GM21529 (cell line): Measurements from ENCODE around the gene KRT7.

Experiments
- ATAC-seq: cut with Tn5 transposase; IDR thresholded peaks from one replicate; pipeline ENCODE4 v1.9.1; 2021; ENCODE audit not compliant: unreplicated experiment

The KRT7 gene

DNA sequence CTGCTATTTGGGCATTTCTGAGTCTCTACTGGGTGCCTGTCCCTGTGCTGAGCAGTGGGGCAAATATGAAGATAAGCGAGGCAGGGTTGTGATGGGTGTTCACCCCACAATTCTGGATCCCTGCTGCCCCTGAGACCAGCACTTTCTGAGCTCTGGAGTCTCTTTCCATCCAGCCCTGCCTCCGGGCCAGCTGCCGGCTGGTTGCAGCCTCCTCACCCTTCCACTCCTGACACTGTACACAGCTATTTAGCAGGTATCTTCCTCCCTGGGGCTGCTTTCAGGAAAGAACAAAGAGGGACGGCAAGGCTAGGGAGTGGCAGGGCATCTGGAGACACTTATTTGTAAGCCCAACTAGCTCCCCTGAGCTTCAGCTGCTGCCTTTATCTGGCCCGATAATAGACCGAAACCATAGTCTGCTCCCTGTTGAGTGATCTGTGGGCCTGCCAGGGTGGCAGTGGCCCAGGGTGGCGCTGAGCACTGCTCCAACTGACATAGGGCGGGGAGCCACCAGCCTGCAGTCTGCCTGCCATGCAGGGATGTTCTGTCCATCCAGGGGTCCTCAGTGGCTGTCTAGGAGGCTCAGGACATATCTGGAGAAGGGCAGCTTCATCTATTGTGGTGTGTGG, 33.6 kb upstream of the KRT7 start:
- no peak for ATAC-seq

DNA sequence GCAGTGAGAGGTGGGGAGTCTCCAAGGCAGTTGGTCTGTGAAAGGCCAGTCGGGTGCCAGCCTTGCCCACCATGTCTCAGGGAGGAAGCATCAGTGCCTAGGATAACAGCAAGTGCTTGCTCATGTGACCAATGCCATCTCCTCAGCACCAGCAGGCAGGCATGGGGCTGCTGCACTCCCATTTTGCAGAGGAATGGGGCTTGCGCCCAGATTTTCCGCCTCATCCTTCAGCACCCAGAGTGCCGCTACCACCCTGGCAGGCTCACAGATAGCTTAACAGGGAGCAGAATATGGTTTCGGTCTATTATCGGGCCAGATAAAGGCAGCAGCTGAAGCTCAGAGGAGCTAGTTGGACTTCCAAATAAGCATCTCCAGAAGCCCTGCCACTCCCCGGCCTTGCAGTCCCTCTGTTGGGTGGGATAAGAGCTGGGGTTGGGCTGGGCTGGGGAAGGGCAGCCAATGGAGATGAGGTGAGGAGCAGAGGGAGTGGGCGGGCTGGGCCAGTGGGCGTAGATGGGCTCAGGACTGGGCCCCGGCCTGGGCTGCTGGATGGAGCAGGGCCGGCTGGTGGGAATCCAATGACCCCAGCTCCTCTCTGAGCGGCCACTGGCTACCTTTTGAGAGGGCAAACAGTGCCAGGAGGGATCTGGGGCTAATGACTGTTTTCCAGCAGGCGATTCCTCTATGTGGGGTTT, 32.8 kb upstream of the KRT7 start:
- no peak for ATAC-seq

DNA sequence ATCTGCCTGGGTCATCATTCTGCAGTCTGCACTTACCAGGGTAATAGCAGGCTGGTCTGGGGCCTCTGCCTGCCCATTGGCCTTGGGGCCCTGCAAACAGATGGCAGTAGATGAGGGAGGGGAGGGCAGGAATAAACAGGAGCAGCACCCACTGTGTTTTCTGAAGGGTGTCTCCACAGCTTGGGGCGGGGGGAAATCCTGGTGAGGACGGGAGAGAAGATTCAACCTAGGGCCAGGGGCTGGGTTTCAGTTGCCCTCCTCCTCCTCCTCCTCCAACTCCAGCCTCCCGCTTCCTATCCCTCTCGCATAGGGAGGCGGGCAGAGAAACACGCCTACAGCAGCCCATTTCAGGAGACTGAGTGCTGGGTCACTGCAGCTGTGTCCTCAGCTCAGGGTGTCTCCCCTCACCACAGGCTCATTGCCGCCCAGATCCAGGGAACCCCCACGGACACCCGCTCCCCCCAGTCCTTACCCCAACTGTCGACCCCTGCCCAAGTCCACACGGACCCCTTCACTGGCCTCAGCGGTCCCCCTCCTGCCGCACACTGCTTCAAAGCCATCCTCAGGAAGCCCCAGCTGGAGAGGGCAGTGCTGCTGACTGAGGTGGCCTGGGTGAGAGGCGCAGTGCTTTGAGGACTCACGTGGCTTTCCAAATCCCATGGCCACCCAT, 32.1 kb upstream of the KRT7 start:
- no peak for ATAC-seq

DNA sequence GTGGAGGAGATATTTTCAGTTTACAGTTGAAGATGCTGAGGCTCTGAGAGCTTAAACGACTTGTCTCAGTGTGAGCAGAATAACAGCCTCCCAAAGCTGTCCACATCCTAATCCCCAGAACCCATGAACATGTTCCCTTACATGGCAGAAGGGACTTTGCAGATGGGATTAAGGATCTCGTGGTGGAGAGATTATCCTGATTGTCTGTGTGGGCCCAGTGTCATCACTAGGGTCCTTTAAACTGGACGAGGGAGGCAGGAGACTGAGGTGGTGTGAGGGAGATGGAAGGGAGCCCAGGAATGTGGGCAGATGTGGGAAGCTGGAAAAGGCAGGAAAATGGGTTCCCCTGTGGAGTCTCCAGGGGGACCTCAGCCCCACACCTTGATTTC, 31.6 kb upstream of the KRT7 start:
- no peak for ATAC-seq

DNA sequence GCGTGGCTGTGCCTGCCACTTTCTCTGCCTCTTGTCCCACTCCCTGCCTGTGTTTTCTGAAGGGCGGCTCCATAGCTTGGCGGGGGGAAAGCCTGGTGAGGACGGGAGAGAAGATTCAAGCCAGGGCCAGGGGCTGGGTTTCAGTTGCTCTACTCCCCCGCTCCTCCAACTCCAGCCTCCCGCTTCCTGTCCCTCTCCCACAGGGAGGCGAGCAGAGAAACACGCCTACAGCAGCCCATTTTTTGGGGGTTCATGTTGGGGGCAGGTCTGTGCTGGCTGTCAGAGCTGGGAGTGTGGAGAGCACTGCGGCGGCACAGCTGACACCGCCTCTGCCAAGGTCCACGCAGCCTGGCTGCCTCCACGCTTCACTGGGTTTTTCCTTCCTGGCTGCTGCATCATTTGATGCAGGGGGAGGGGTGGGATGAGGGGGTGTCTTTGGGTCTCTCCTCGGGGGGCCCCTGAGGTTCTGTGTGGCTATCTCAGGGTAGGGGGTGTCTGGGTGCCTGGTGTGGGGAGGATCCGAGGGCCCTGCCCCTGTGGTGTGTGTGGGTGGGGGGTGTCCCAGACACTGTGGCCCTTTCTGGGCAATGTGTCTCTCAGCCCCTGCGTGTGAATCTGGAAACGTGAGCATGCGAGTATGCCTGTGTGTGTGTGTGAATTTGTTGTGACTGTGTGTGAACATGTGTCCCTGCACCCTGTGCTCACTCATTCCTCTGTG, 30.5 kb upstream of the KRT7 start:
- ATAC-seq = no peak

DNA sequence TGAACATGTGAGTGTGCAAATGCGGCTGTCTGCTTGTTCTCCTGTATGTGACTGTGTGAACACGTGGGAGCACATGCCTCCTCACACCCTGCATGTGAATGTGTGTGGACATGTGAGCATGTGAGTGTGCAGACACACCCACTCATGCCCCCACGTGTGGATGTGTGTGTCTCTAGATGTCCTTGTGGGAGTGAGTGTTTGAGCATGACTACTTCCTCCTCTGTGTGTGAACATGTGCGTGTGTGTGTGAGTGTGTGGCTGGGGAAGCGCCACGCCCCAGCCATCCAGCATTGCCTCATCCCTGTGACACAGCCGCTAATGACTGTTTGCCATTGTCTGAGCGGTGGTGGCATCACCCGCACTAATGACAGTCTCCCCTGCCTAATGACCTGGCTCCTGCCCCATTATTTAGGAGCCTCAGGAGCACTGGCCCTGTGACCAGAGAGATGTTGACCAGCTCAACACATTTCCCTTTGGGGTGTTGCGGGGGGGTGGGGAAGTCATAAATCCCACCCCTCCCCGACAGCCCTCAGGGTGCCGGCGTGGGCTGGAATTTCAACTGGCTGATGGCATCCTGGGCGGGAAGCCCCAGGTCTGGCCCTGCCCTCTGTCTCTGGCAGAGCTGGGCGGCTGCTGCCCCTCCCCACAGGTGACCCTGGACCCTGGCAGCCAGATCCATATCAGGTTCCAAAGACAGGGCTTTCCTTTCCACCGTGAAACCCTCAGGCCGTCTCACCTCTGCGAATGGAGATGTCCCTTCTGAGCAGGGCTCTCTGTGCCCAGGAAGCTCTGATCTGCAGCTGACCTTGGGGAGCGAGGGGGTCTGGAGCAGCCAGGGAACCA, 29.7 kb upstream of the KRT7 start:
- ATAC-seq = no peak

DNA sequence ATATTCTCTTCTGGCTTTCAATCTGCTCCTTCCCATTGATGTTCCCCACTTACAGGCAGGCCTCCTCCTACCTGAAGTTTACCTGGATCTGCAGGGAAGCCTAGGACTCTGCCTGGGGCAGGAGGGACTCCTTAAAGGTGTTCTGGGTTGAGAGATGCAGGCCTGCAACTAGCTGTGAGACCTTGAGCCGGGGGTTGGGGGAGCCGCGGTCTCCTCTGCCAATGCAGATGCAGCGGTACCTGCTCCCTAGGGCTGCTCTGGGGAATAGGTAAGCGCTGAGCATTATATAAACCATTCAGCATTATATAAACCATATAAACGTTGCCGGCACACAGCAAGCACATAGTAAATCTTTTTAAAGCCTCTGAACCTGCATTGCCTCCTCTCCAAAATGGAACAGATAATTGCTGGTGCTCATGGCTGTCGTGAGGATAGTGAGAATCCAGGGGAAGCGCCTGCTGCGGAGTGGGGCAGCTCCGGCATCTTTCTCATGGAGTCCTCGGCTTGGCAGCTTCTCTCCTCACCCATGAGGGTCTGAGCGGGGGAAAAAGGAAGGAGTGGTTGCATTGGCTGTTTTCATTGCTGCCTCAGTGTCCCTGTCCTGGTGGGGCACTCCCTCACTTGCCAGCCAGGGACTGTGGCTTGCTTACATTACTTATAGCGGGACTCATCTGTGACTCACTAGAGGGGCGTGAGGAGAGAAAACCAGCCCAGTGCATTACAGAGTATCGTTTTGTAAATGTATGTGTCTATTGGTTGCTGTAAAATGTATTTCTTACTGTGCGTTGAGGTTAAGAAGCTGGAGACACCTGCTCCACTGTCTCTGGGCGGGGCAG, 28.7 kb upstream of the KRT7 start:
- no peak for ATAC-seq

DNA sequence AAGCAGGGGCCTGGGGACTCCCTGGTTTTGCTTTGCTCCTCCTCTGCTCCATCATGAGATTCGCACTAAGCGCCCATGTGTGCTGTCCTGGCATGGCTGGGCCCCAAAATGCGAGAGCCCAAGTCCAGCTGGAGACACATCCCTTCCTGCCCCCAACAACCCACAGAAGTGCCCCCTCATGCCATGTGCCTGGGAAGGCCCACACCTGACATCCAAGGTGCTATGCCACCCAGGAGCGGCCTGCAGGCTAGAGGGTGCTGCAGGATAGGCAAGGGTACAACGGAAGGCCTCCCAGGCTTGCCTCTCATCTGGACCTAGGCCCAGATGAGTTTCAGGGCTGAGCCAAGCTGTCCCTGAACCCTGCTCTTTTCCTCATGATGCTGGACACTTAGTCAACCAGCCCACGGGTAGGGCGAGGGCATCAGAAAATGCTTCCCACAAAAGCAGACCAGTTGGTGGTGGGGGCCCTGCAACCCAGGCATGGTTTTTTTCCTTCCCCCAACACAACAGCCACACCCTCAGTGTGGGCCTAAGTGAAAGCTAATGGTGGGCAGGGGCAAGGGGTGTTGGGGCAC, 28.0 kb upstream of the KRT7 start:
- no peak for ATAC-seq

DNA sequence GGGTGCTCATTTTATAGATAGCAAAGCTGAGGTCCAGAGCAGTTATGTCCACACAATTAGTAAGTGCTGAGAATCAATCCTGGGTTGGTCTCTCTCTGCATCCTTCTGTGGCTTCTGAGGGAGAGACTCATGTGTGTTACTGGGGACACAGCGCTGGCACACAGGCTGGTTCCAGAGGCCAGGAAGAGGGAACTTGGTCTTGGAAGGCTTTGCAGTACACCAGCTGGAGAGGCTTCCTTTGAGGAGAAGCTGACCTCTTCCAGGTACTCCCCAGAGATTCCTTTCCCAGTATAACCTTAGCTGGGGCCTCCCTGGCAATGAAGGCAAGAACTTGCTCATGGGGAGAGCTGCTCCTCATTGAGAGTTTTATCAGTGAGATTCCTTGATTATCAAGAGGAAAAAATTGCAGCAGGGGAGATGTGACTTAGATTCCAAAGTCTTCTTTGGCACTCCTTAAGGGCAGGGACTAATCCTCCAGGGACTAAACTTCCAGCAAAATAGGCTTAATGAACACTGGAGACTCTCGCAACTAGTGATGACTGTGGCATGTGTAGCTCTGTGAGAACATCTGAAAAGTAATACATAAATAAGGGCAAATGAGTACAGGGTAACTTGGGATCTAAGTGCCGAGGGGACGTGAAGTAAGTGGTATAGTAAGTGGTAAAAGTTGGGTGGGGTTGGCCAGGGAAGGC, 27.3 kb upstream of the KRT7 start:
- no peak for ATAC-seq

DNA sequence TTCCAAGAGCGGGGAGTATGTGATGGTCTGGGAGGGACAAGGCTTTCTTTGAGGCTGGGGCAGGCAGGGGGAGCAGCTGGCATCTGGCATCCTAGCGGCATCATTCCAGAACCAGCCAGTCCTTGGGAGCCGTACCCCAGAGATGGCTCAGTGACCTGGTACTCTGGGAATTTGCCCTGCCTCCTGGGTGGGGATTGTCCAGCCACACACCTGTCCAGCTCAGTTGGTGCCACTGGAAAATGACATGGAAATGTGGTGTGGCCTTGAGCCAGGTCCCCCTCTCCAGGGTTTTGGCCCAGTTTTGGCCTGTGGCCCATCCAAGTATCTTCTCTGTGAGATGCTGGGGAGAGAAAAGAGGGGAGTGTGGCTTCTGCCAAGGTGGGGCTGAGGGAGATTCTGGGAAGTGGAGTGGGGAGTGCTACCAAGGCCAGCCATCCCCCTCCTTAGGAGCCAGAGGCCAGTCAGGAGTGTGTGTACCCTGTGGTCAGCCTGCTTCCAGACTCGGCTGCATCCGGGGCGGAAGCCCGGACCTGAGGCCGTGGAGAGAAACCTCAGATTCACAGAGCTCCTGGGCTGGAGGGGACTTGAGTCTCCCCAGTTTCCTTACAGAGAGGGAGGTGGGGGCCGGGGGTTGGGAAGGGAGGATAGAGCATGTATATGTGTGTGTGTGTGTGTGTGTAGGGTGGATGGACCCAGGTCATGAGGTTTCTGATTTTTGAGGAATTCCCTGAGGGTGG, 26.6 kb upstream of the KRT7 start:
- no peak for ATAC-seq

DNA sequence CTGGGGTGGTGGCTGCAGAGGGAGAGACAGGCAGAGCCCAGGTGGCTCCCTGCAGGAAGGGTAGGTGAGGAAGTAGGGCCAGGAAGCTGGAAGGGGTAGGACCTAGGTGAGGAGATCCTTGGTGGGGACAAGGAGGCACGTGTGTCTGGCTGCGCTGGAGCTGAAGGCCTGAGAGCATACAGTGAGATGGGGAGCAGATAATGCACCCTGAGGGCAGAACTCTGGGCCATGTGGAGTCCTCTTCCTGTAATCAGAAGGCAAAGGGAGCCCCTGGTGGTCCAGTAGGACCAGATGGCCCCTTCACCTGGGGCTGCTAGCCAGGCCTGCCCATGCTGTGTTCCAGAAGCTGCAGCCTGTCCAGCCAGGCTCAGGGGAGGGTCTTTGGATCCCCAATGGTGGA, 25.9 kb upstream of the KRT7 start:
- ATAC-seq = no peak

DNA sequence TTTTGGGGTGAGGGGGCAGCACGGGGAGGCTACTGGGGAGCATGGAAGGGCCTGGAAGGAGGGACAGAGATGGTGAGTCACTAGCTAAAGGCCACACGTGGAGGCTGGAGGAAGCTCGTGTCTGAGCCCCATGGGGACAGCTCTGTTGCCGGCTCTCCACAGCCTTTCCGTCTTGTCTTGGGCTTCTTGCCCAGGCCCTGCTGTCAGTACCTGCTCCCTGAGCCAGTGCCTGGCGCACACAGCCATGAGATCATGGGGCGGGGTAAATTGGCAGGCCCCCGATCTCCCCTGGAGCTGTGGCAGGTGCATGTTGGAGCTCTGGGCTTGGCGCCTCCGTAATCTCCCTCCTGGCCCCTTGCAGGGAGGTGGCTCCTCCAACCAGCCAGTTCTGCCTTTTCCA, 25.1 kb upstream of the KRT7 start:
- no peak for ATAC-seq

DNA sequence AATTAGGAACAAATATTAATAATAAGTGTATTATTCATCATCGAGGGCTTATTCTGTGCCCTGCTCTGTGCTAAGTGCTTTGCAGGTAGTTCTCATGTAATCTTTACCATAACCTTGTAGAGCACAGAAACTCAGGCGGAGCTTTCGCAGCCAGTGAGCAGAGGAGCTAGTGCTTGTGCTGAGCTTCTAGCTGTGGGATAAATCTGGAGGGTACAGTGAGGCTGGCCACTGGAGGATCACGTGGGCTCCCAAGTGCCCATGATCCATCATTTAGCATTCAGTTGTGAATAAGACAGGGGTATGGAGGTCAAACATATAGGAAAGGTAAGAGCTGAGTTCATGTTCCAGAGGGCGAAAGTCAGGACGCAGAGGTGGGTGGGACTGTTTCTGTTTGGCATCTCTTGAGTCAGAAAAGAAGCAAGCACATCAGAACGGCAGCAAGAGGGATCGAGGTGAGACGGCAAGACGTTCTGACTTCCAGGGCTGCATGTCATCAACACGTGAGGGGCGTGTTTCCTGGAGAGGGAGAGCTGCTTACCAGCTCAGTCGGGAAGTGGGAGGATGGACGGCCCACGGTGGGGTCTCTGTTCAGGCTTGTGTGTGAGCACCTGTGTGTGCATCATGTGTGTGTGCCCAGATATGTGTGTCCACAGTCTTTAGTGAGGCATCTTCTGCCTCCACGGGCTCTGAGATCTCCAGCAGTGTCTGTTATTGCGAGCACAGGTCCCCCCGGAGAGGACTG, 24.4 kb upstream of the KRT7 start:
- ATAC-seq = no peak

DNA sequence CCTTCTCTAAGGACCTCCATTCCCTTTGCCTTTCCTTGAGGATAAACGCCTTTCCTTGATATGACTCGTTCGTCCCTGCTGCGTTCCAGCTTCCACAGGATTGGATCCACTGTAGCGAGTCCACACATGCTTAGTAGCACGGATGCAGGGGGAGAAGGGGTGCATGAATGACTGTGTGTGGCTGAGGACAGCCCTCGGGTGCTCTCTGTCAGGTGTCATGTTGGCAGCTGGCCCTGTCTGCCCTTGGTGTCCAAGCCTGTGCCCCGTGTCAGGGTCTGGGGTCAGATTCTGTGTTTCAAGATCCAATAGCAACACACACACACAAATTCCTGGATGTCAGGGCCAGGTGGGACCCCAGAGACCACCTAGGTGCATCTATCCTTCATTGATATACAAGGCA, 23.7 kb upstream of the KRT7 start:
- no peak for ATAC-seq

DNA sequence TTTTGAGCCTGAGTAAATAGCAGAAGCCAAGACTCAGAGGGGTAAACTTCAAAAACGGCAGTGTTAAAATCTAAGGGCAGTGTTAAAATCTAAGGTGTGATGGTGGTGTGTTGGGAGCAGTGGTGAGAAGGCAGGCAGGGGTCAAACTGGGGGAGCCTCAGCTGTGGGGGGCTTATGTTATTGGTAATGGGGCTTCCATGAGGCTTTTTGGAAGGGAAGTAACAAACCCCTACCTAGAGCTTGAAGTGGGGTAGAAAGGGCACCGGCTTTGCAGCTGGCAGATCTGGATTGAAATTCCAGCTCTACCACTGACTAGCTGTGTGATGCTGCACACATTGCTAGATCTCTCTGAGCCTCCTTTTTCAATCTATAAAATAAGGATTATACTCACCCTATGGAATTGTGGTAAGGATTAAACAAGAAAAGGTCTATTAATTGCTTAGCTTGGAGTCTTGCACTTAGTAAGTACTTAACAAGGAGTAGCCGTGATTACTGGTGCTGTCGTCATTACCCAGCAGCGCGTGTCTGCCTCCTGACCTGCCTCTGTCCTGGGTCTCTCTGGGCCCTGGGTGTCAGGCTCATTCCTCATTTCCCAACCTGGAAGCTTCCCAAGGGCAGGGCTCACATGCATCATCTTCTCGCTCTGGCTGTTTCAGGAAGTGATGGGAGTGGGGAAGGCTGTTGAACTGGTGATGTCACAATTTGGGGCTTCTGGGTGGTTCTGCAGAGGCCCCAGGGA, 22.7 kb upstream of the KRT7 start:
- ATAC-seq = no peak

DNA sequence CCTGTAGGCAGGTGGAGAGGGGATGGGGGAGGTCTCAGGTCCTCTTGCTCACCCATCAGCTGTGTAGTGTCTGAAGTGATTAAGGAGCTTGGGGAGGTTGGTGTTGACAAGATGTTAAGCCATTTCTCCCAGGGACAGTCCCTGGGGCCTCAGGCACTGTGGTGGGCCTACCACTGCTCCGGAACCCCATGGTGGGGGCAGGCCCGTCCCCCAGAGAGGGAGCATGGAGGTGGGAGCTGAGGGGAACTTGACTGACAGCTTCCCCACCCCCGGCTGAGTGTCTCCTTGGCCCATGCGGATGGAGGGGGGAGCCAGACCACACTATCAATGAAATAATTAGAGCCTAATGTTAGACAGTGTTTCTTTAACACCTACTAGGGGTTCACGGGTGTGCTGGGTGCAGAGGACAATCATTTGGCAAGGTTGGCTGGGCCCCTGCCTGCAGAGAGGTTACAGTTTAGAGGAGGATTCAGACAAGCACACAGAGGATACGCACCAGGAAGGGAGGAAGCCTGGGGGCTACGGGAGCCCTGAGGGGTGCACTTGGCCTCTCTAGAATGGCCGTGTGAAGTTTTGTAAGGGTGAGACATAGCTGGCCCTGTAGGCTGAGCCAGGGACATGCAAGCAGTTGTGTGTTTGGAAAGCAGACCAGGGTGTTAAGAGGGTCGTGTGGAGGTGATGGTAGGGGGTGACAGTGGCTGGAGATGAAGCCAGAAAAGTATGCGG, 22.0 kb upstream of the KRT7 start:
- ATAC-seq = no peak
